Stimulated activated naive CD8-positive, alpha-beta T cell treated with anti-CD3 and anti-CD28 coated beads, Interleukin-15, Interleukin-2, amounts not matched to agents 100 ng/mL and 50 ng/mL, for 24 hours (primary cell): ENCODE results near the gene BLVRB.
A peak's percentile ranks its signal among the peaks of the same experiment; 100 is the strongest.
"Not testable (repeated sequence)": the region's sequence is repeated elsewhere in the genome, so short reads cannot be mapped to it uniquely, and the experiment has no call there.

Experiments
- H3K27ac Mint-ChIP-seq: one replicate; pipeline ENCODE4 v1.8.0; 2021; ENCODE audit warnings: mild to moderate bottlenecking, mixed read lengths
- H3K27me3 Mint-ChIP-seq: one replicate; pipeline ENCODE4 v1.8.0; 2021; ENCODE audit warnings: mixed read lengths
- H3K36me3 Mint-ChIP-seq: one replicate; pipeline ENCODE4 v1.8.0; 2021; ENCODE audit warnings: low read depth, mixed read lengths
- H3K4me1 Mint-ChIP-seq: one replicate; pipeline ENCODE4 v1.8.0; 2021; ENCODE audit warnings: low read depth, mixed read lengths
- H3K4me3 Mint-ChIP-seq: one replicate; pipeline ENCODE4 v1.8.0; 2021; ENCODE audit warnings: mild to moderate bottlenecking, mixed read lengths
- H3K9me3 Mint-ChIP-seq: one replicate; pipeline ENCODE4 v1.8.0; 2021; ENCODE audit warnings: mixed read lengths

BLVRB gene

GRCh38 chr19:40415768-40416167 is 49.8 kb downstream of the BLVRB start:
- Mint-ChIP-seq H3K4me3 (no peak overlapping the region), H3K27me3 (no peaks in the 10 kb centered on the region), H3K9me3 (no peaks in the 10 kb centered on the region), H3K36me3 (no peaks in the 10 kb centered on the region), H3K4me1 (peaks cover 14% of the 10 kb centered on the region), H3K27ac (no peak overlapping the region)

- Mint-ChIP-seq H3K27ac (no peak overlapping the region), H3K4me1 (peaks cover 13% of the 10 kb centered on the region), H3K9me3 (no peaks in the 10 kb centered on the region), H3K36me3 (no peaks in the 10 kb centered on the region), H3K27me3 (no peaks in the 10 kb centered on the region), H3K4me3 (no peak overlapping the region)
Observed at GRCh38 chr19:40414542-40415535, 50.7 kb downstream of the BLVRB start.

DNA sequence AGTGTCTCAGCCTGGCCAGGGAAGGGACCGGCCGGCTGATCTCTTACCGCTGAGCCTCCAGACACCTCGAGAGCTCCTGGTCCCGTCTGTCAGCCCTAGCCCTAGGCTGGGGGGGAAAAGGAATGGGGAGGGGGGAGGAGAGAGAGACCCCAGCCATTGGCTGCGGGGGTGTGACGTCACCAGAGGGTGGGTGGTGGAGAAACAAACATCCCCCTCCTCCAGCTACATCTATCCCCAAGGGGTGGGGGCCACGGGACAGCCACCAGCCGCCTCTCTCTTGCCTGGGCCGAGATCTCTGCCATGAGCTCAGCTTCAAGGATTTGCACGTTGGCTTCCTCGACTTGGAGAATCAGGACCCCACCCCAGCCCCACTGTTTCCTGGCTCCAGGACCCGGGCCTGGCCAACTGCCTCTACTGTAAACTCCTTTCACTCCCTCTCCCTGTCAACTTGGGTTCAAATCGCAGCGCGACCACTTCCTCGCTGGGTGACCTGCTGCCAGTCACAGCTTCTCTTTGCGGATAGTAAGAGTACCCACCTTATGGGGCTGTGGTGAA is 52.2 kb downstream of the BLVRB start, which contains the start of gene PRX:
Gene PRX (minus strand): TSS at position 88 of the 555 bp plus-strand sequence. CDS start 5,446 bp downstream, outside the sequence.
- peaks cover 11% of the 10 kb centered on the region for H3K4me1 Mint-ChIP-seq
- H3K27me3 Mint-ChIP-seq, result no peaks in the 10 kb centered on the region
- no peaks in the 10 kb centered on the region for H3K9me3 Mint-ChIP-seq
- H3K27ac Mint-ChIP-seq, result no peak within 1 kb of the TSS
- H3K36me3 Mint-ChIP-seq, result no peaks in the 10 kb centered on the region
- H3K4me3 Mint-ChIP-seq, result no peak within 1 kb of the TSS

DNA sequence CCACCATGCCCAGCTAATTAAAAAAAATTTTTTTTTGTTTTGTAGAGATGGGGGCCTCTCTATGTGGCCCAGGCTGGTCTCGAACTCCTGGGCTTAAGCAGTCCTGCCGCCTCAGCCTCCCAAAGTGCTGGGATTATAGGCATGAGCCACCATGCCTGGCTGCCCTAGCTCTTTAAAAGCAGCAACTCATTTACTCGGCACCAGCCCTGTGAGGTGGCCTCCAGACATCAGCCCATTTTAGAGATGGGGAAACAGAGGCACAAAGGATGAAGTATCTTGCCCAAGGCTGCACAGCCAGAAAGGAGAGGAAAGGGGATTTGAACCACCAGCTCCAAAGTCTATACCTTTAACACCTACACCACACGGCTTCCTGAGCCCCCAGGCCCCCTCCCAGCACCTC is 52.7 kb downstream of the BLVRB start:
- no peak overlapping the region for H3K4me3 Mint-ChIP-seq
- H3K9me3 Mint-ChIP-seq, result no peaks in the 10 kb centered on the region
- H3K36me3 Mint-ChIP-seq, result no peaks in the 10 kb centered on the region
- H3K4me1 Mint-ChIP-seq, result peaks cover 11% of the 10 kb centered on the region
- H3K27ac Mint-ChIP-seq, result no peak overlapping the region
- no peaks in the 10 kb centered on the region for H3K27me3 Mint-ChIP-seq

- Mint-ChIP-seq H3K4me1 (peaks cover 9% of the 10 kb centered on the region), H3K9me3 (no peaks in the 10 kb centered on the region), H3K36me3 (no peaks in the 10 kb centered on the region), H3K4me3 (no peak overlapping the region), H3K27ac (no peak overlapping the region), H3K27me3 (no peaks in the 10 kb centered on the region)
Observed at GRCh38 chr19:40411958-40412499, 53.5 kb downstream of the BLVRB start.

DNA sequence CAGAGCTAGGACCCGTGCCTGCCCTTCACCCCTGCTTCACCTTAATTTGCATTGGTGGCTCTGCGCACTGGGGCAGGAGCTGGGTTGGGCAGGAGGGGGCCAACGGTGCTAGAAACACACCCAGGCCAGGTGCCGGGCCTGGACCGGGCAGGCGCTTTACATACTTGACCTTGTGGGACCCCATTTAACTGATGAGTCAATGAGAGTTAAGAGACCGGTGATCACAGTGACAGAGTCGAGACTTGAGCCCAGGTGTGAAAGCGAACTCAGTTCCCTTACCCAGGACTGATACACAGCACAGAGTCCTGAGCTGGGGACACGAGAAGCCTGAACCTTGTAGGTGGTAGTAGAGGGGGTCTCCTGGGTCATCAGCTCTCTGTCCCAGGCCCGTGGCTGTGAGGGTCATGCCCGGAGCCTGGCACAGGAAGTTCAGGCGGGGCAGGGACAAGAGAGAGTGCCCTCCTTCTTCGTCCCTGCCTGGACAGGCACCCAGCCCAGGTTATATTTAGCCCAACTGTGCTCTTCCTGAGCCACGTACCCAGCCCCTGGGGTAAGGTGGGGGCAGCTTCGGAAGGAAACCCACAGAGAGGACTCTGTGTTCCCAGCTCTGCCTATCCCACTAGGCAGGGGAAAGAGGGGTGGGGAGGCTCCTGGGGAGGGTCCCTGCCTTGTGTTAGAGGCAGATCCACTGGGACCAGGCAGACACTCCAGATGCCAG is 54.3 kb downstream of the BLVRB start:
- Mint-ChIP-seq H3K36me3 (no peaks in the 10 kb centered on the region), H3K9me3 (no peaks in the 10 kb centered on the region), H3K4me3 (no peak overlapping the region), H3K27me3 (no peaks in the 10 kb centered on the region), H3K27ac (no peak overlapping the region), H3K4me1 (peaks cover 5% of the 10 kb centered on the region)

DNA sequence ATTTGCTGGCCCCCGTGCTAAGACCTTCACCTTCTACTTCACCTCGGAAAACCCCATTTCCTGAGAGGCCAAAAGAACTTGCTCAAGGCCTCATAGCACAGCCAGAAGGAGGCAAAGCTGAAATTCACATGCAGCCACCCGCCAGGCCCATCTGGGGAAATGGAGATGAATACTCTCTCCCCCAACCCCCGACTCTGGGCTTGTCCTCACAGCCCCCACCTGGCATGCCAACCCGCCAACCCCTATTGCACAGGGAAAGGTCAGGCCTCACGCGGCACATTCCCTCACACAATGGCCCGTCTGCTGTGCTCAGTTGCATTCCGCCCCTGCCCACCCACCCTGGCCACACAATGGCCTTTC is 55.5 kb downstream of the BLVRB start:
- peaks cover 5% of the 10 kb centered on the region for H3K4me1 Mint-ChIP-seq
- H3K27me3 Mint-ChIP-seq, result no peaks in the 10 kb centered on the region
- no peak overlapping the region for H3K4me3 Mint-ChIP-seq
- H3K36me3 Mint-ChIP-seq, result no peaks in the 10 kb centered on the region
- H3K9me3 Mint-ChIP-seq, result no peaks in the 10 kb centered on the region
- H3K27ac Mint-ChIP-seq, result no peak overlapping the region

GRCh38 chr19:40408598-40408925 is 57.0 kb downstream of the BLVRB start:
- not testable (repeated sequence) for H3K9me3 Mint-ChIP-seq, H3K36me3 Mint-ChIP-seq, H3K27me3 Mint-ChIP-seq, H3K4me1 Mint-ChIP-seq, H3K4me3 Mint-ChIP-seq, H3K27ac Mint-ChIP-seq

DNA sequence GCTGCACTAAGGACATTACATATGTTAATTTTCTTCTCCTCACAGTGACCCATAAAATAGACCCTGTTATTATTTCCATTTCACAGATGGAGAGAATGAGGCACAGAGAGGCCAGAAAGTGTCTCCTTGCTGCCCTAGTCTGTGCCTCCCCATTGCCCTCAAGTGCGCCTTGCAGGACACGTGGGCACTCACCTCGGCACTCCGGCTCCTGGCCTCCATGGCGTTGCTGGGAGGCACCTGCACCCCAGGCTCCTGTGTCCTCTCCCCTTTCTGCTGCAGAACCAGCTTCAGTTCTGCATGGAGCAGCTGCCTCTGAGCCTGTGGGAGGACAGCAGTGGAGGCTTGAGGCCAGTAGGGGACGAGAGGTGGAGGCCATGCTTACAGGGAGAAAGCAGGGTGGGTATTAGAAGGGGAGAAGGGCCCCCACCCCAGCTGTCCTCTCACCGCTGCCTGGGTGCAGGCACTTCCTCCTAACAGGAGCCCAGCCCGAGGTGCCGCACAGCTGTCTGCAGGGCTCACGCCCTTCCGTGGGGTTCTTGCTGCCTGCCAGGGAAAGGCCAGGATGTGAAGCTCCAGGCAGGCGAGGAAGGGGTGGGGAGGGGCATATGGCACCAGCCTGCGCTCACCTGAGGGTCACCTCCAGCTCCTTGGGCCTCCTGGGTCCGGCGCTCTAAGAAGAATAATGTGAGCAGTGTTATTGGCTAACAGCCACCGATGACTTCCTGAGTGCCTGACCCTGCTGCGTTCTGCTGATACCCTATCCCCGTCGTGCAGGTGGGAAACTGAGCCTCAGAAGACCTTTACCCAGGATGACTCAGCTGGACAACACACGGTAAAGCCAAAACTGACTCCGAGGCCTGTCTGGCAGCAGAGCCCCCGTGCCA is 57.6 kb downstream of the BLVRB start:
- Mint-ChIP-seq H3K27ac (no peak overlapping the region), H3K9me3 (no peaks in the 10 kb centered on the region), H3K4me1 (peaks cover 9% of the 10 kb centered on the region), H3K4me3 (no peak overlapping the region), H3K36me3 (no peaks in the 10 kb centered on the region), H3K27me3 (no peaks in the 10 kb centered on the region)

DNA sequence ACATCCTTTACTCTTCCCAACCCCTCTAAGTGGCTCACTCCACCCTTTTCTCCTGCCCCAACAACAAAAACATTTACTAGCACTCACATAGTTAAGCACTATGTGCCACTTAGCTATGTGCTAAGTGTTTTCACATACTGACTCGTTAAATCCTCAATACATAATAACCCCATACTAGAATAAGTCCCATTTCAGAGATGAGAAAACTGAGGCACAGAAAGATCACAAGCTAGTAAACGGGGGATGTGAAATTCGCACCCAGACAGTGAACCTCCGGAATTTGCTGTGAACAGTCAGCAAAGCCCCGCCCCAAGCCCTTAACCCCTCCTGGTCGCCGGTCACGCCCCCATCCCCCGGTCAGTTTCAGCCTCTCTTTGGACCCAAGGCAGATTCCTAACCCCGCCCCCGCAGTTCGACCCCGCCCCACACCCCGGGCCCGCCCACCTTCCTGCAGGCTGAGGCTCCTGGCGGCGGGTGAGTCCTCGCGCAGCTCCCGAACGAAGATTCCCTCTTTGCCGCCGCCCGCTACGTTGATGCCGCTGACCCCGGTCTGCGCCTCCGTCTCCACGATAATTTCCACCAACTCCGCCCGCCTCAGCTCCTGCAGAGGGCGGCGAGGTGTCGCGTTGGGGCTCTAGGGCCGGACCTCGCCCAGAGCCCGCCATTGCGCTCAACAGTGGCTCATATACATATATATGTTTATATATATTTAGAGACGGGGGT is 62.1 kb downstream of the BLVRB start:
- H3K4me1 Mint-ChIP-seq, result peaks cover 17% of the 10 kb centered on the region
- H3K27me3 Mint-ChIP-seq, result peaks cover 4% of the 10 kb centered on the region
- H3K9me3 Mint-ChIP-seq, result no peaks in the 10 kb centered on the region
- no peaks in the 10 kb centered on the region for H3K36me3 Mint-ChIP-seq
- H3K27ac Mint-ChIP-seq, result no peak overlapping the region
- H3K4me3 Mint-ChIP-seq, result peak overlapping the region; percentile 83

- Mint-ChIP-seq H3K27ac (no peak overlapping the region), H3K4me3 (no peak overlapping the region), H3K27me3 (peaks cover 4% of the 10 kb centered on the region), H3K4me1 (peaks cover 20% of the 10 kb centered on the region), H3K36me3 (no peaks in the 10 kb centered on the region), H3K9me3 (no peaks in the 10 kb centered on the region)
Observed at GRCh38 chr19:40400559-40400958, 65.0 kb downstream of the BLVRB start.

GRCh38 chr19:40398417-40399131 is 67.0 kb downstream of the BLVRB start:
- no peak overlapping the region for H3K27ac Mint-ChIP-seq
- H3K4me1 Mint-ChIP-seq, result peaks cover 18% of the 10 kb centered on the region
- H3K4me3 Mint-ChIP-seq, result no peak overlapping the region
- H3K27me3 Mint-ChIP-seq, result peaks cover 4% of the 10 kb centered on the region
- H3K36me3 Mint-ChIP-seq, result no peaks in the 10 kb centered on the region
- no peaks in the 10 kb centered on the region for H3K9me3 Mint-ChIP-seq
